Activated CD4-positive, alpha-beta T cell treated with anti-CD3 and anti-CD28 coated beads, Interleukin-2, amount 50 U/mL, for 24 hours (primary cell): ENCODE measurements around the gene ZPLD1.

ENCODE experiments used
- DNase-seq, 2 donors: peaks; one replicate each; pipeline ENCODE4 v3.0.0-alpha.2; 2020; ENCODE audit warnings: low read depth in 1 of 2, low spot score in 1 of 2

Gene ZPLD1

DNA sequence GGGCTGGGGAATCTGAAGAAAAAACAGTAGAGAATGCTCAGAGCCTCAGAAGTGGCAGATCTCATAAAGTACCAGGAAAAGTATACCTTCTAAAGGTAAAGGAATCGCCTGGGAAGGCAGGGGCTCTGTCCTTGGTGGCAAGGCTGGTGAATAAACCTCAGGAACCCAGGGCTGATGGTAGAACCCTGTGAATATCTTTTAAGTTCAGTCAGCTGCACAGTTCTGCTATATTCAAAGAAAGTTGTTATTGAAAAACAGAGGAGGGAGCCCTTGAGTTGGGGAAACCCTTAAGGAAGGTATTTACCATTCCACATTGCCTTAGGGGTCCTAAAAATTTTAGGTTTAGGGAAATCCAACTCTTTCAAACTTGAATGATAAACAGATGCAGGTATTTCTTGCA lies 31.2 kb downstream of the ZPLD1 start:
- no peak for DNase-seq

DNA sequence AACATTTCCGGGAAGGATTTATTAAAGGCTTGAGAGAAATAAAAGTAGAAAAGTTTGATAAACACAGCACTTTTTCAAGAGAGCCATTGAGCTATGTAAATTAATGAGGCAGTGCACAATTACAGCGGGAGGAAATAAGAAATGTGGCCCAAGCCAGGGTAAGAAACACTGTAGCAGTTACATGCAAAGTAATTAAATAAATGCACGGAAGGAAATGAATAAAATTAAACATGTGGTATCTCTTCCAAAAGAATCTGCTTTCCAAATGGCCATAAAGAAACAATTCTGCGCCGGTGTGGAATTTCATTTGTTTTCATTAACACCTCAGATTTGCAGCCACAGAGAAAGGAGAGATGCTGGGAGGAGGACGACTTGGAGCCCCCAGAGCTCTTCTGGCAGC lies 35.3 kb downstream of the ZPLD1 start:
- DNase-seq, result no peak

DNA sequence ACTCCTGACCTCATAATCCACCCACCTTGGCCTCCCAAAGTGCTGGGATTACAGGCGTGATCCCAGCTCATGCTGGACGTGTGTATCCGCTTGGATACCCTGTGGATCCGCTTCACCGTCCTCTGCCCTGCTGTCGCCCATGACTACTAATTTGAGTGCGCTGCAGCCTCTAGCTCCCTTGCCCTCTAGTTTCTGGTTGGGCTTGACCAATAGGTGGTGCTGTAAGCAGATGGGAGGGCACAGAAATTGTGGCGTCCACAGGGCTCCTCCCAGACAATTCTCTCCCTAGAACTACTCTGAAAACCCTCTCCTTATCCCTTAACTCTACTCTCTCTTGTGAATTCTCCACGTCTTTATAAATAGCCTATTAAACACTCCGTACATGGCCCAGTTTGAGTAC lies 36.2 kb downstream of the ZPLD1 start:
- no peak for DNase-seq

DNA sequence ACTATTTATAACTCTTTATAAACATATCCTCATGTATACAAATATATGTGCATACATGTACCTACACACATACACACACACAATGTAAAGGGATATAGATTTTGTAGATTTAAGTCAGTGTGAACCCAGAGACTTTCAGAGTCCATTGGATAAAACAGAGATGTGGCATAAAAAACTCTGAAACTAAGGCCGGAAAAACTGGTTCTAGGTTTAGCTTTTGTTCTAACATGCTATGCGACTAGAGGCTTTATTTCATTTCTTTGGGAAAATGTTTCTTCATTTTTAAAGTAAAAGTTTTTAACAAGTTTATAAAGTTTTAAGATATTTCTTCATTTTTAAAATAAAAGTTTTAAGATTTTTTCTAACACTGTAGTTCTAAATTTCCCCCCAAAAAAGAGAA lies 36.7 kb downstream of the ZPLD1 start:
- no peak for DNase-seq

DNA sequence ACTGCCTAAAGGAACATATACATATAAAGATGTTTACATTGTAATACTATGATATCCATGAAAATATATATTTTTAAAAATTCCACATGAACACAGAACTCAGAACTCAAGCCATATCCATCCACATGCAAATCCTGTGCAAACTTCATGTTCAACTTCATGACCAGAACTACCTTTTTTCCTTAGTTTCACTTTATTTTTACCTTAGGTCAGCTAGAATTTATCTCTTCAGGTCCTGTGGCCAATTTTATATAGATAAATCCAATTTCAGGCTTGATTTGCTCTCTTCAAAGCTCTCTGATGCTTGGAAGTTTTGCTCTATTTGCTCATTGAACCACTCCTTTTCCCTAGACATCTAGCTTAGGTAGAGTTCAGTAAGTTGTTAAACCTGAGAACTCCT lies 38.8 kb downstream of the ZPLD1 start:
- no peak for DNase-seq

DNA sequence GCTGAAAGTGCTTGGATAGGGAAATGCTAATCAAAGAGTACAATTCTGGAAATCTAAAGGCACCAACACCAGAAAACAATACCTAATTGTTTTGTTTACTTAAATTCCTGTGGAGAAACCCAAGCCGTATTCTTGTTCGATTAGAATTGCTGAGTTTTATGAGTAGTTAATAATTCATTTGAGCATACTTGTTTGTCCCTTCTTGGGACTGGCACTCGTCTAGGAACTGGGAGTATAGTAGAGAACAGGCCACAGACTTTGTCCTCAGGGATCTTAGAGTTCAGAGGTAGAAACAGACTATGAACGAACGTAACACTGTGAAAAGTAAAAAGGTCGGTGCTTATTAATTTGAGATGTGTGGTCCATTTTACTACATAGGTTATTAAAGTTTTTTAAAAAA lies 39.4 kb downstream of the ZPLD1 start:
- DNase-seq, result no peak

DNA sequence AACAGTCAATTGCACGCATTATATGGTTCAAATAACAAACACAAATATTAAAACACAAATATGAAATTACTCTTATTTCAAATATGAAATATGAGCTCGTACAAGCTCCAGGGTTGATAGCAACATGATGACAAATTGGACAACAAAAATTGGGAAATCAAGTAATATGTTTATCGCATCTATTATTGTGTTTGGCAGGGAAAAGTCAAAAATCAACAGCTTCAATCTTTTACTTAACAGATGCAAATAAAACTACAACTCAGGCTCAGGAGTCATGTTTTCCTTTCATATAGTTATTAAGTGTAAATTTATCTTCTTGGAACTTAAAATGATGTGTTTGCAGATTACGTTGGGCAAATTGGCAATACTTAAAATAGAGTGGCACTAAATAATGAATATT lies 41.4 kb downstream of the ZPLD1 start:
- DNase-seq, result no peak

DNA sequence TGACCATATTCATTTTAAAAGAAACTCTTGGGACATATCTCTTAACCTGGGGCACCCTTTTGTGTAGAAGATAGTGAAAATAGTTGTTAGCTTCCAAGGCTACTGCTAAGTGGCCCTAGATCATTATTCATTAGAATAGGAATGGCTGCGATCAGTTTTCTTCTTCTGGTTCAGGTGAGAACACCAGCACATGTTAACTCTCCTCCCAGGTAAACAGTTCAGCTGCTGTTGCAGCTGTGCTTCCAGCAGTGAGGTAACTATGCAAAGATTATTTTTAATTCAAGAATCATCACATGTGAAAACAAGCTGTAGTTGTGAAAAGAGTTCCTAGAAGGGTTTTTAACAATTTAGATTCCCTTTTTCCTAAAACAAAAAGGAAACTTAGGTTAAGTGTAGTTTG lies 43.3 kb downstream of the ZPLD1 start:
- no peak for DNase-seq

DNA sequence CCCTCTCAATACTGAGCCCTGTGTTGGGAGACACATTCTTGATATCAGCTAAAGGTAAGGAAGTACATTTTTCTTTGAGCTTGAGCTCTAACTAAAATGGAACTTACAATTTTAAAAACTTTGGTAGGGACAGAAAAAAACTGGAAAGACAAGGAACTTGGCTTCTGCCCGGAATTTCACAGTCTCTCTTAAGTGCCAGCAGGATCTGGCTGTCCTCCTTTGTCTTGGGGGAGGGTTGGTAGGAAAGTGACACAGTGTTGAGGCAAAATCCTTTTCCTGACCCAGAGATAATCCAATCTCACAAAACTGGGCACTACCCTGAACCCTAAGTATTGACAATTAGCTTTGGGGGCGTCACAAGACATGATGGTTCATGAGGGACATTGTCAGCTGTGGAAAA lies 45.3 kb downstream of the ZPLD1 start:
- DNase-seq, result no peak

DNA sequence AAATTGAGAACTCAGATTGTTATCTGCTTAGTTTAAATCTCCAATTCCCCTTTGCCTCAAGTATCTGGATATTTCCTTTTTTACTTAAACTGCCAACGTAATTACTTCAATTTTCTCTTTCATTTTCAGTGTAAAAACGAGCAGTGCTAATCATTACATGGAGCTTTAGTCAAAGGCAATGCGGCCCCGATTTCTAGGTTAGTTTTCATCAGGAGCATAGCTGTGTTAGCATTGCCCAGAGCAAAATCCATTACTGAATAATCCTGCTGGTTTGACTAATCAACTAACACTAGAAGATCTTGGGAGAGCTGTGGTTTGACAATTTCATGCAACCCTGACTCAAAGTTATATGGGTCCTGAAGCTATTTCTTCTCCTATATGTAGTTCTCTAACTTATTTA lies 46.2 kb downstream of the ZPLD1 start:
- no peak for DNase-seq

DNA sequence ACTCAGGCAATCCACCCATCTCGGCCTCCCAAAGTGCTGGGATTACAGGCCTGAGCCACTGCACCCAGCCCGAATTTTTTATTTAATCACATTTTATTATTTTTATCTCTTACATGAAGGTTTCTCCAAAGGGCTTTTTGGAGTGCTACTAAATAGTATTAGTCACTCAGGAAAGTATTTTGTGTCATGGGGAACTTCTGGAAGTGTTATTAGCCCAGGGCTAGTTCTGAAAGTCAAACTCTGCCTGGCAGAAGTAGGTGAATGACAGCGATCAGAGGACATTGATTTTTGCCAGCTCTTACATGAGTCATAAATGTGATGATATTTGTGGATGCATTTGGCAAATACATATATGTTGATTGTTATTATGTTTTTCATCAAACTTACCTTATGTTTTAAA lies 48.7 kb downstream of the ZPLD1 start:
- no peak for DNase-seq

DNA sequence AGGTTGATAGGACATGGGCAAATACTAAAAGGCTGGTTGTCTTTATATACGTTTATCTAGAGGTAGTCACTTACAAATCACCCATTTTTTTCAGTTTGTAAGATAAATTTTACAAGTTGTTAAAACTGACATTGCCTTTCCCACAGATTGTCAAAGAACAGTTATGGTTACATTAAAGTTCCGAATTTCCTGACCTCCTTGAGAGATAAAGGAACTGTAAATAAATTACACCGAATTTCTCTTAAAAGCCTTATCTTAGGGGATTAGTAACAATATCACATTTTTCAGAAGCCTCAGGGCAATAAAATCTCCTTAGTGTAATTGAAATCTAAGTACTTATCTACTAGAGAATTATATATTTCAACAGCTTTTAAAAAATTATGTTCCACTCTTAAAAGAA lies 49.5 kb downstream of the ZPLD1 start:
- no peak for DNase-seq

DNA sequence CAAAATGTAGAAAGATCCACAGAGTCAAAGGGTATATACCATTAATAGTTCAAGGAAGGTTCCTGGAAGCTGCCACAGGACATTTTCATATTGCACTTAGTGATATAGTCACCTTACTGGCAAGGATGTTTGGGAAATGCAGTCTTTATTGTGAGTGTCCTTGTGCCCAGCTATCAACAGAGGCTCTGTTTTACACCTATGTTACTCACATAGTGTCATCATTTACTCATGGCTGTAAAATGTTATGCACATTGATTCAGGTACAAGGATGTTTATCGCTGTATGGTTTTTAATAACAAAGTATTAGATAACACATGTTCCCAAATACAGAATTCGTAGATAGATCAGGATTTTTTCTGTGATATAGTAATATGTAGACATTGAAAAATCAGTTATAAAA lies 50.9 kb downstream of the ZPLD1 start:
- no peak for DNase-seq

DNA sequence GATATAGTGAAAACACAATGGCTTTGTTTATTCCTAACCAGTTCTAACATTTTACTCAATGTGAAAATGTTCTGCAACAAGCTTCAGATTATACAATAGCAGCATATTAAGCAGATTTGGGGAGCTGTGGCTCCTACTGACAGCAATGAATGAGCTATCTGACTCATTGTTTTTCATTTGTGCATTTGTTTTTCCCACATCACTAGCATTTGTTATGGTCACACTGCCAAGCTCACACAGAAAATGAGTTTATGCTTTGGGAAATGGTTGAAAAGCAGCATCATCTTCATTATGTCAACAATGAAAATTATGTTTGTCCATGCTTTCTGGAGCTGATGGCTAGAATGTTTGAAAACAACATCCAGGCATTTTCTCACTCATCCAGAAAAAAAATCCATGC lies 53.5 kb downstream of the ZPLD1 start:
- no peak for DNase-seq

DNA sequence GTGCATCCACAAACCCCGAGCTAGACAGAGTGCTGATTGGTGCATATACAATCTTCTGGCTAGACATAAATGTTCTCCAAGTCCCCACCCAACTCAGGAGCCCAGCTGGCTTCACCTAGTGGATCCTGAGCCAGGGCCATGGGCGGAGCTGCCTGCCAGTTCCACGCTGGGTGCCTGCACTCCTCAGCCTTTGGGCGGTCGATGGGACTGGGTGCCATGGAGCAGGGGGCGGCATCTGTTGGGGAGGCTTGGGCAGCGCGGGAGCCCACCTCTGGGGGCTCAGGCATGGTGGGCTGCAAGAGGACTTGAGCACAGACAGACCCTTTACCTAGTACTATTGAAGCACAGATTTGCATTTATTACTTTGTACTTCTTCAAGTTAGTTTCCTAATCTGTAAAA lies 57.5 kb downstream of the ZPLD1 start:
- DNase-seq, result no peak

DNA sequence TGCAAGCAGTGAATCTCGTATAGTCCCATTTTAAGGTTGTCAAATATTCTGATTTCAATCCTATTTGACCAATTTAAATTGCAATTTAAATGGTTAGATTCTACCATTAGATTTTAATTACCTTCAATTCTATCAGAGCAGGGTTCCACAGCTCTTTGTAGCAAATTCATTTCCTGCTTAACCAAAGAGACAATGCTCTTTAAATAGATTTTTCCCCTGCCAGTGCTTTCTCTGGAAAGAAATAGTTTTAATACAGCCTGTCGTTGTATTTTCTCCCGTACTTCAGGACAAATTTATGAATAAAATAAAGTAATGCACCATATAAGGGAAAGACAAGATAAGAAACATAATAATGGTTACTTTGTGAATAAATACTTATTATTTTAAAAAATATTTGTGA lies 62.8 kb downstream of the ZPLD1 start:
- no peak for DNase-seq

DNA sequence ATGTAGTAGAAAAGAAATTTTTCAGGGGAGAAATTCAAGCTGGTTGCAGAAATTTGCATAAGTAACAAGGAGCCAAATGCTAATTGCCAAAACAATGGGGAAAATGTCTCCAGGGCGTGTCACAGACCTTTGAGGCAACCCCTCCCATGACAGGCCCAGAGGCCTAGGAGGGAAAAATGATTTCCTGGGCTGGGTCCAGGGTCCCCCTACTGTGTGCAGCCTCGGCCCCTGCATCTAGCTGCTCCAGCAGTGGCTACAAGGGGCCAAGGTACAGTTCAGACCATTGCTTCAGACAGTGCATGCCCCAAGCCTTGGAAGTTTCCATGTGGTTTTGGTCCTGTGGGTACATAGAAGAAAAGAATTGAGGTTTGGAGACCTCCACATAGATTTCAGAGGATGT lies 70.7 kb downstream of the ZPLD1 start:
- DNase-seq, result no peak

DNA sequence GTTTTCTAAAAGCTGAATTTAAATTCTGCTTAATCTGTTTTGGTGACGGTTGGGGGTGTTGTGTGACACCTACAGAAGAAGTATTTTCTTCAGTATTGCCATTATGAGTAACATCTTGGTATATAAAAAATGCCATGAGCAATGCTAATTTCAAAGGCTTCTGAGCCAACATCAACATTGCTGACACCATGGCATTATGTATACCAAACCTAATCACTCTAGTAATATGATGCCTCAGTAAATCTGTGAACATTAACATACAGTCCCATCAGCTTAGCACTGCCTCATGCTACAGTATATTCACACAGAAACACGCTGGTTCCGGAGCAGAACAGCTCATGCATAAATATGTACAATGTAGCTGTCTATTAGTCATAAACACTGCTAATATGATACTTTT lies 75.8 kb downstream of the ZPLD1 start:
- DNase-seq, result no peak

DNA sequence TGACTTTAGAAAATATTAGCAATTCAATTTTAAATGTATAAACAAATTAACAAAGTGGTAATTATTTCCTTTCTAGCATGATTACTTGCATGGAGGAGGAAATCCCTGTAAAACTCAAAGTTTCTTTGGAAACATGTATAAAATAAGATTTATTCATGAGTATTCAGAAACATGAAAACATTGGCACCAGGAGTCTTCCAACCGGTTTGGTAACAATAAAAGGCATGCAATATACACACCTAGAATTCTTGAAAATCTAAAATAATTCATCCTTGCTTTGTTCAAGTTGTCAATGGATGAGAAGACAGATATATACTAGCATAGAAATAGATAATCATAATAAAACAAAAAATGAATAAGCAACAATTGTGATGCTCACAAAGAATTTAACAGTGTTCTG lies 76.4 kb downstream of the ZPLD1 start:
- no peak for DNase-seq

DNA sequence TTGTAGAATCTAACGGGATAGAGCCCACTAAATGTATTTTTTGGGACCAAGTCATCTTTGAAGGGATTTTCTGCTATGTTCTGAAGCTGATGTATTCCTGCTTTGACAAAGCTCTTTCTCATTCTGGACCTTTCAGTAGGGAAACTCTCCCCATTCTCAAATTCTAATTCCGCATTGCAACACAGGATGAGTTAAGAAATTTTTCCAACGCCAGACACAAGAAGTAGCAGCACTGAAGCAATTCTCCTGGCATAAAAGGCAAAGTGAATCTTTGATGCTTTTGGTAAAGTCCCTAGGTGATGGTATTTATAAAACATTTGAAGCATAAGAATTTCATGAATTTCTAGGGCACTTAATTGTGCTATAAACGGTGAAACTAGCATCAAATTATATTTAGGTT lies 76.8 kb downstream of the ZPLD1 start:
- no peak for DNase-seq

DNA sequence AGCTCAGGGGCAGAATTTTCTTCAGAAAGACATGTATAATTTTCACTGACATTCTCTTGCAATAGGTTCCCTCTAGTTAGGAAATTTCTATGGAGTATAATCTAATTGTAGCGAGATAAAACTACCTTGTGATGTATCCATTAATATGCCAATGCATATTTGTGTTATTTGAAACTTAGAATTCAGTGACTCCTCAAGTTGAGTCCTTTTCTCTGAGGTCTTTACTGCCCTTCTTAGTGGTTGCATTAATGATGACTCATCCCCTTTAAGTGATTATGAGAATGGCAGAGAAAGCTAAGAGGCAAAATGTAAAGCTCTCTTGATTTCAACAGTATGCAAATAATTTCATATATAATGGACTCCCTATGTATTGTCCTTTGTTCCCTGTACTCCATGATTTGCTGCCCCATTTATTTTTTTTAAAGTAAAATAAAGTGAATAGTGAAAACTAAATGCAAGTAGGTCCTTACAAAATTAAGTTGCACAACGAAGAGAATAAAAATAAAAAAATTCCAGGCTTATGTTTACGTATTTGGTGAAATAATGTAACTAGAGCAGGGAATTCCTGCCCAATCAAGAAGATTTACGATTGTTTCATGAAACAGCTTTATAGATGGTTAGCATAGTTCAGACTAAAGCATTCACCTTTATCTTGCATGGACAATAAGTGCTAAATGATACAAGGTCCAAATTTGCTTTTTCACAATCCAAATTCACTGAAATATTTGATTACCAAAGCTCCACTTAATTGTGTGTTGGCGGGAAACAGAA lies 78.1 kb downstream of the ZPLD1 start:
- DNase-seq, result no peak

DNA sequence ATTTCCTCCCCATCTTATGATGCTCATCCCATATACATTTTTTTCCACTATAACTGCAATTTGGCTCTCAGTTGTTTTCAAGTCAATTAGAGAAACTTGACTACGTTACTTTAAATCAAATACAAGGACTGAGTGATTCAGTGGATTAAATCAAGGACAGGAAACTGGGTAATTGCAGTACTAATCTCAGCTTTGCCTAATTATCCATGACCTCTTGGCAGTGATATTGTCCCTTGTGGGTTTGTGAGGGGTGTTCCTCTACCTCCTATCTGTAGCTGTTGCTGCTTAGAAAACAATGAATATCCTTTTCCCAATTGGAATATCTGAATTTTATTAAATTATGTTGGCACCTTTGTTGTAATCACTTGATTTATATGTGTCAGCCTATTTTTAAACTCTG lies 79.4 kb downstream of the ZPLD1 start:
- no peak for DNase-seq

DNA sequence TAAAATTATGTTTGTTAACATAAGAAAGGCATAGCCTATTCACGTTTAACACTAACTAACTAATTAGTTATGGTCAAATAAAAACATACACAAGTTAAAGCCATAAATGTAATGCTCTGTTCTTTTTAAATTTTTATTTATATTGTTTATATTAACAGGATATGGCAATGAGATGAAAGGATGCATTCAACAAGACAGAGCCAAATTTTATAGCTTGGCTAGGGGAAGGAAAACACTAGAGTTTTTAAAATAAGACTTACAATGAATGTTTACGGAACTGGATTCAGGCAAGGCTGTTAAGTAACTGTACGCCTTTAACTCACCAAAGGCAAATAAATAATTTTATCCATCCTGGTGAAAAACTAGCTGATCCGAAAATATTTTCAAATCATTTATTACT lies 86.4 kb downstream of the ZPLD1 start:
- DNase-seq, result no peak

DNA sequence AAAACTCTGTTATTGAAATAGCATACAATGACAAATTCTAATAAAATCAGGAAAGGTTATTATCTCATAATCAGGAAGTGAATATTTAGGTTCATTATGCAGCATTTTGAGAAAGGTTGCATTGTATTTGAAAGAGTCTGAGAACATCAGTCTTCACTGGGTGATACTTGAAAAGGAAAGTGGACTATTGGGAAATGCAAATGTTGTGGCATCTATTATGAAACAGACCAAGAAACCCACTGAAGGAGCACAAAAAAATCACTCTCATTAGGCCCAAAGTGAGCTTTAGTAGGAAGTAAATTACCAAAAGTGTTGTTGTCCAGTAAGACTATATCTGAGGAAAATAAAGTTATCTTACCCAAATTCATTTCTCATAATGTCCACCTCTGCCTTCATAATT lies 90.8 kb downstream of the ZPLD1 start:
- DNase-seq, result no peak
